GM12878 (cell line): ENCODE results near the gene RASL12. TPM values are rescaled to one million over a fixed set of nuclear protein-coding genes. Genes with fewer than 3 reads are reported as not detected.

ENCODE experiments used
- ATAC-seq: fragments of 200-7000 bp; cut with Tn5 transposase; 3 replicates; pipeline ENCODE4 v1.9.1; 2020; ENCODE audit warnings: mild to moderate bottlenecking, moderate library complexity
- BruUV-seq: library from RNA; stranded (reverse); fragments of 400-500 nt; replicated peaks from 2 replicates; lab custom pipeline; 2021; lab: Mats Ljungman, UMichigan
- CTCF ChIA-PET: fragments of 300-600 bp; sonication (Branson Sonifier 250); formaldehyde crosslinking; extraction: SDS; loops from one replicate; lab custom pipeline; 2021; ENCODE audit warnings: inconsistent platforms; lab: Yijun Ruan, JAX
- POLR2A ChIA-PET: fragments of 350-600 bp; formaldehyde crosslinking; extraction: SDS; loops from one replicate; lab custom pipeline; 2021; ENCODE audit warnings: inconsistent platforms; lab: Charles Lee
- RAD21 ChIA-PET: fragments of 300-600 bp; sonication (Branson Sonifier 250); formaldehyde crosslinking; loops from one replicate; lab custom pipeline; 2023; ENCODE audit warnings: antibody characterized with exemption; ENCODE audit not compliant: unreplicated experiment; lab: Charles Lee
- SMC1A ChIA-PET: fragments of 300-600 bp; sonication (Branson Sonifier 250); formaldehyde crosslinking; loops from one replicate; lab custom pipeline; 2023; ENCODE audit not compliant: unreplicated experiment, uncharacterized antibody; lab: Charles Lee
- DNase-seq: peaks from one replicate; pipeline ENCODE4 v3.0.0-alpha.2; 2011; ENCODE audit warnings: low read depth, low spot score
- FAIRE-seq: peaks from 3 replicates; lab custom pipeline; 2011; peaks lifted over from hg19 to GRCh38; lab: Jason Lieb, UNC
- H2AFZ ChIP-seq: 2 replicates; pipeline ENCODE4 v1.6.0; 2011; ENCODE audit warnings: low read depth, low read length, control low read depth; ENCODE audit not compliant: control insufficient read depth
- H3K27ac ChIP-seq: 2 replicates; pipeline ENCODE4 v1.5.1; 2011; ENCODE audit warnings: control low read depth; ENCODE audit not compliant: control insufficient read depth, insufficient read depth
- H3K27me3 ChIP-seq, 2 experiments: replicated peaks in 1 of 2; 2 replicates each; pipeline versions ENCODE4 v1.6.0 to v1.6.1; 2011; ENCODE audit warnings: low read length in 1 of 2; ENCODE audit not compliant: control insufficient read depth in 2 of 2, insufficient read depth in 2 of 2
- H3K36me3 ChIP-seq, 2 experiments: 2 replicates each; pipeline ENCODE4 v1.5.1; 2011; ENCODE audit warnings: low read length in 1 of 2; ENCODE audit not compliant: control insufficient read depth in 2 of 2, insufficient read depth in 2 of 2
- H3K4me1 ChIP-seq: 2 replicates; pipeline ENCODE4 v1.6.1; 2011; ENCODE audit warnings: mild to moderate bottlenecking, low read length, moderate library complexity, mixed read lengths; ENCODE audit not compliant: control insufficient read depth, insufficient read depth
- H3K4me2 ChIP-seq: 2 replicates; pipeline ENCODE4 v1.6.0; 2011; ENCODE audit warnings: control low read depth; ENCODE audit not compliant: control insufficient read depth, insufficient read depth
- H3K4me3 ChIP-seq: fragments of 200-600 bp; sonication (generic); 2 replicates; pipeline ENCODE4 v1.5.1; 2016
- H3K79me2 ChIP-seq: 2 replicates; pipeline ENCODE4 v1.6.0; 2011; ENCODE audit warnings: low read length; ENCODE audit not compliant: control insufficient read depth, insufficient read depth
- H3K9ac ChIP-seq: 2 replicates; pipeline ENCODE4 v1.8.0; 2011; ENCODE audit warnings: low read length, control low read depth, mixed read lengths; ENCODE audit not compliant: control insufficient read depth, insufficient read depth
- H3K9me3 ChIP-seq: replicated peaks from 3 replicates; pipeline ENCODE4 v1.5.1; 2011; ENCODE audit warnings: mild to moderate bottlenecking, low read length; ENCODE audit not compliant: control insufficient read depth, insufficient read depth
- H4K20me1 ChIP-seq: 2 replicates; pipeline ENCODE4 v1.6.0; 2011; ENCODE audit not compliant: control insufficient read depth, insufficient read depth
- CEBPB ChIP-seq, 2 experiments: fragments of 150-350 bp in 1 of 2; IDR thresholded peaks; 2 replicates each; pipeline ENCODE4 v1.6.1; 2012 to 2014; ENCODE audit warnings: low read depth in 2 of 2, low read length in 2 of 2, borderline replicate concordance in 1 of 2, inconsistent platforms in 1 of 2
- FOXK2 ChIP-seq: fragments of 450-650 bp; IDR thresholded peaks from 2 replicates; pipeline ENCODE4 v1.6.1; 2017; ENCODE audit warnings: mild to moderate bottlenecking, moderate library complexity
- GABPA ChIP-seq: IDR thresholded peaks from 2 replicates; pipeline ENCODE4 v1.6.1; 2014; ENCODE audit warnings: antibody characterized with exemption, low read depth, mild to moderate bottlenecking, inconsistent platforms
- RFX5 ChIP-seq: IDR thresholded peaks from 2 replicates; pipeline ENCODE4 v1.6.1; 2011; ENCODE audit warnings: low read depth, low read length, improper control_type of control experiment
- WGBS: methylation state at CpG from one replicate; pipeline ENCODE4 v1.1.6; 2016; ENCODE audit warnings: low lambda C conversion rate; ENCODE audit not compliant: insufficient replicate concordance, insufficient coverage; ENCODE audit errors: missing lambda C conversion rate; 5-methylcytosine and 5-hydroxymethylcytosine counted together
- in situ Hi-C: fragments of 300-500 bp; cut with MboI; formaldehyde crosslinking; loops from 9 replicates; pipeline ENCODE4 v1.14.3; 2018; ENCODE audit warnings: mixed read lengths
- intact Hi-C: fragments of 100-400 bp; cut with micrococcal nuclease; formaldehyde crosslinking; loops from one replicate; pipeline ENCODE4 v1.14.2; 2022; ENCODE audit not compliant: unreplicated experiment
- polyA plus RNA-seq, 11 experiments: library from polyadenylated mRNA; depleted of rRNA in 4 of 11; unstranded in 6 of 11; stranded (reverse) in 5 of 11; fragments of >200 nt; fragmentation: Nextera tagmentation in 4 of 11; fragmentation: Illumina TruSeq in 1 of 11; extraction: Ambion mirVana in 4 of 11; extraction: Trizol in 1 of 11; gene quantifications; 1 replicate in 1 of 11; 2 replicates in 10 of 11; pipeline versions ENCODE4 v1.2.1 to v1.2.3, GENCODE V29; 2011 to 2016; ENCODE audit warnings: inconsistent platforms in 2 of 11, missing spikeins in 2 of 11, low read depth in 1 of 11
- total RNA-seq, 4 experiments: library from RNA; depleted of rRNA in 3 of 4; stranded (reverse); fragments of >200 nt in 3 of 4; fragmentation: Illumina TruSeq in 1 of 4; extraction: Trizol in 1 of 4; gene quantifications; 2 replicates each; pipeline versions ENCODE4 v1.2.1 to v1.2.3, GENCODE V29; 2013 to 2021
- TF ChIP-seq, protein P1 (sequence below): IDR thresholded peaks from 2 replicates; pipeline ENCODE4 v1.6.1; 2012; ENCODE audit warnings: improper control_type of control experiment, low read depth, low read length; ENCODE audit not compliant: insufficient replicate concordance
- TF ChIP-seq, protein P2 (sequence below): fragments of 450-650 bp; IDR thresholded peaks from 2 replicates; pipeline ENCODE4 v1.6.1; 2017; ENCODE audit warnings: antibody characterized with exemption, mild to moderate bottlenecking, moderate library complexity
- TF ChIP-seq, protein P3 (sequence below): fragments of 450-650 bp; conservative IDR thresholded peaks from 2 replicates; pipeline ENCODE4 v1.6.1; 2017; ENCODE audit warnings: mild to moderate bottlenecking, moderate library complexity
- TF ChIP-seq, protein P4 (sequence below): fragments of 450-650 bp; IDR thresholded peaks from 2 replicates; pipeline ENCODE4 v1.6.1; 2017; ENCODE audit warnings: mild to moderate bottlenecking, moderate library complexity

Gene RASL12
- total and polyA plus RNA-seq, 10 of the 15 experiments (the other 5 are each of a cell fraction or from before 2014, with no cell fraction given) = 0.06 to 0.10 TPM; not detected in 8

DNA sequence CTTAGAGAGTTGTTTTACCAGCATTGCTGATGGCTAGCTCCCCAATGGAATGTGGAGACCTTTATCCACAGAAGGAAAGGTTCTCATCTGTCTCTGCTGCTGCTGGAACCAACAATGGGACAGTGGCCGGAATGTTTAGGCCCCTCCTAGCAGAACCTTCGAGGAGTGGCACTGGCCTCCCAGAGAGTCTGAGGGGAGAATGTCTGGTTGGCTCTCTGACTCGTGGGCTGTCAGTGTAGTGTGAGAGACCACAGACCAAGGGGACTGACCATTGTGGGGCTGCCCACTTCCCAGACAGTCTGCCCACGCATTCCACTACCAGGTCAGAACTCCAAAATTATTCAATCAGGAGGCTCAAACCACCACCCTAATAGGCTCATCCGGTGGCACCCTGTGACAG, 5.1 kb downstream of the RASL12 start:
- Histone ChIP-seq H3K27me3 (peaks cover 0 to 2% of the 10 kb centered on the region in 2 experiments), H3K79me2 (no peaks in the 10 kb centered on the region), H4K20me1 (no peaks in the 10 kb centered on the region), H3K36me3 (no peaks in the 10 kb centered on the region), H3K27ac (no peak overlapping the region), H3K9me3 (no peaks in the 10 kb centered on the region), H3K9ac (no peak overlapping the region), H3K4me3 (no peak overlapping the region), H3K4me2 (no peak overlapping the region), H2AFZ (no peak overlapping the region), H3K4me1 (no peaks in the 10 kb centered on the region)
- ChIA-PET POLR2A (no interaction called here), CTCF (interaction anchor here (1.2 to 3.6 kb wide), 2 partner anchors 15 to 29 kb away, joined by 3 to 12 read pairs; no protein-coding TSS in a partner anchor), SMC1A (interaction anchor here (0.8 to 1.4 kb wide), 4 partner anchors 10 to 124 kb away, joined by 3 to 5 read pairs (median 4); no protein-coding TSS in a partner anchor), RAD21 (interaction anchor here (0.8 kb wide), 1 partner anchor 24 kb away, joined by 3 read pairs; no protein-coding TSS in a partner anchor)
- no peak for ATAC-seq
- 24% methylated on average over 5 of the region's 5 CpGs for WGBS
- BruUV-seq = no TSS peak
- DNase-seq = no peak
- no peak for FAIRE-seq
- in situ Hi-C loops (no loop called here), intact Hi-C loops (no loop called here)
- TF ChIP-seq FOXK2 = no peak
- TF ChIP-seq GABPA = no peak
- no peak for TF ChIP-seq RFX5
- TF ChIP-seq, protein P1, sequence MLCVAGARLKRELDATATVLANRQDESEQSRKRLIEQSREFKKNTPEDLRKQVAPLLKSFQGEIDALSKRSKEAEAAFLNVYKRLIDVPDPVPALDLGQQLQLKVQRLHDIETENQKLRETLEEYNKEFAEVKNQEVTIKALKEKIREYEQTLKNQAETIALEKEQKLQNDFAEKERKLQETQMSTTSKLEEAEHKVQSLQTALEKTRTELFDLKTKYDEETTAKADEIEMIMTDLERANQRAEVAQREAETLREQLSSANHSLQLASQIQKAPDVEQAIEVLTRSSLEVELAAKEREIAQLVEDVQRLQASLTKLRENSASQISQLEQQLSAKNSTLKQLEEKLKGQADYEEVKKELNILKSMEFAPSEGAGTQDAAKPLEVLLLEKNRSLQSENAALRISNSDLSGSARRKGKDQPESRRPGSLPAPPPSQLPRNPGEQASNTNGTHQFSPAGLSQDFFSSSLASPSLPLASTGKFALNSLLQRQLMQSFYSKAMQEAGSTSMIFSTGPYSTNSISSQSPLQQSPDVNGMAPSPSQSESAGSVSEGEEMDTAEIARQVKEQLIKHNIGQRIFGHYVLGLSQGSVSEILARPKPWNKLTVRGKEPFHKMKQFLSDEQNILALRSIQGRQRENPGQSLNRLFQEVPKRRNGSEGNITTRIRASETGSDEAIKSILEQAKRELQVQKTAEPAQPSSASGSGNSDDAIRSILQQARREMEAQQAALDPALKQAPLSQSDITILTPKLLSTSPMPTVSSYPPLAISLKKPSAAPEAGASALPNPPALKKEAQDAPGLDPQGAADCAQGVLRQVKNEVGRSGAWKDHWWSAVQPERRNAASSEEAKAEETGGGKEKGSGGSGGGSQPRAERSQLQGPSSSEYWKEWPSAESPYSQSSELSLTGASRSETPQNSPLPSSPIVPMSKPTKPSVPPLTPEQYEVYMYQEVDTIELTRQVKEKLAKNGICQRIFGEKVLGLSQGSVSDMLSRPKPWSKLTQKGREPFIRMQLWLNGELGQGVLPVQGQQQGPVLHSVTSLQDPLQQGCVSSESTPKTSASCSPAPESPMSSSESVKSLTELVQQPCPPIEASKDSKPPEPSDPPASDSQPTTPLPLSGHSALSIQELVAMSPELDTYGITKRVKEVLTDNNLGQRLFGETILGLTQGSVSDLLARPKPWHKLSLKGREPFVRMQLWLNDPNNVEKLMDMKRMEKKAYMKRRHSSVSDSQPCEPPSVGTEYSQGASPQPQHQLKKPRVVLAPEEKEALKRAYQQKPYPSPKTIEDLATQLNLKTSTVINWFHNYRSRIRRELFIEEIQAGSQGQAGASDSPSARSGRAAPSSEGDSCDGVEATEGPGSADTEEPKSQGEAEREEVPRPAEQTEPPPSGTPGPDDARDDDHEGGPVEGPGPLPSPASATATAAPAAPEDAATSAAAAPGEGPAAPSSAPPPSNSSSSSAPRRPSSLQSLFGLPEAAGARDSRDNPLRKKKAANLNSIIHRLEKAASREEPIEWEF = no peak
- TF ChIP-seq CEBPB (IDR thresholded peaks at IDR 0.05; ENCODE audit: borderline replicate concordance in 1 of 2, low read depth in 2 of 2, low read length in 2 of 2) = no peak
- TF ChIP-seq, protein P2, sequence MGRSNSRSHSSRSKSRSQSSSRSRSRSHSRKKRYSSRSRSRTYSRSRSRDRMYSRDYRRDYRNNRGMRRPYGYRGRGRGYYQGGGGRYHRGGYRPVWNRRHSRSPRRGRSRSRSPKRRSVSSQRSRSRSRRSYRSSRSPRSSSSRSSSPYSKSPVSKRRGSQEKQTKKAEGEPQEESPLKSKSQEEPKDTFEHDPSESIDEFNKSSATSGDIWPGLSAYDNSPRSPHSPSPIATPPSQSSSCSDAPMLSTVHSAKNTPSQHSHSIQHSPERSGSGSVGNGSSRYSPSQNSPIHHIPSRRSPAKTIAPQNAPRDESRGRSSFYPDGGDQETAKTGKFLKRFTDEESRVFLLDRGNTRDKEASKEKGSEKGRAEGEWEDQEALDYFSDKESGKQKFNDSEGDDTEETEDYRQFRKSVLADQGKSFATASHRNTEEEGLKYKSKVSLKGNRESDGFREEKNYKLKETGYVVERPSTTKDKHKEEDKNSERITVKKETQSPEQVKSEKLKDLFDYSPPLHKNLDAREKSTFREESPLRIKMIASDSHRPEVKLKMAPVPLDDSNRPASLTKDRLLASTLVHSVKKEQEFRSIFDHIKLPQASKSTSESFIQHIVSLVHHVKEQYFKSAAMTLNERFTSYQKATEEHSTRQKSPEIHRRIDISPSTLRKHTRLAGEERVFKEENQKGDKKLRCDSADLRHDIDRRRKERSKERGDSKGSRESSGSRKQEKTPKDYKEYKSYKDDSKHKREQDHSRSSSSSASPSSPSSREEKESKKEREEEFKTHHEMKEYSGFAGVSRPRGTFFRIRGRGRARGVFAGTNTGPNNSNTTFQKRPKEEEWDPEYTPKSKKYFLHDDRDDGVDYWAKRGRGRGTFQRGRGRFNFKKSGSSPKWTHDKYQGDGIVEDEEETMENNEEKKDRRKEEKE = no peak
- TF ChIP-seq, protein P3, sequence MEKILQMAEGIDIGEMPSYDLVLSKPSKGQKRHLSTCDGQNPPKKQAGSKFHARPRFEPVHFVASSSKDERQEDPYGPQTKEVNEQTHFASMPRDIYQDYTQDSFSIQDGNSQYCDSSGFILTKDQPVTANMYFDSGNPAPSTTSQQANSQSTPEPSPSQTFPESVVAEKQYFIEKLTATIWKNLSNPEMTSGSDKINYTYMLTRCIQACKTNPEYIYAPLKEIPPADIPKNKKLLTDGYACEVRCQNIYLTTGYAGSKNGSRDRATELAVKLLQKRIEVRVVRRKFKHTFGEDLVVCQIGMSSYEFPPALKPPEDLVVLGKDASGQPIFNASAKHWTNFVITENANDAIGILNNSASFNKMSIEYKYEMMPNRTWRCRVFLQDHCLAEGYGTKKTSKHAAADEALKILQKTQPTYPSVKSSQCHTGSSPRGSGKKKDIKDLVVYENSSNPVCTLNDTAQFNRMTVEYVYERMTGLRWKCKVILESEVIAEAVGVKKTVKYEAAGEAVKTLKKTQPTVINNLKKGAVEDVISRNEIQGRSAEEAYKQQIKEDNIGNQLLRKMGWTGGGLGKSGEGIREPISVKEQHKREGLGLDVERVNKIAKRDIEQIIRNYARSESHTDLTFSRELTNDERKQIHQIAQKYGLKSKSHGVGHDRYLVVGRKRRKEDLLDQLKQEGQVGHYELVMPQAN = no peak
- TF ChIP-seq, protein P4, sequence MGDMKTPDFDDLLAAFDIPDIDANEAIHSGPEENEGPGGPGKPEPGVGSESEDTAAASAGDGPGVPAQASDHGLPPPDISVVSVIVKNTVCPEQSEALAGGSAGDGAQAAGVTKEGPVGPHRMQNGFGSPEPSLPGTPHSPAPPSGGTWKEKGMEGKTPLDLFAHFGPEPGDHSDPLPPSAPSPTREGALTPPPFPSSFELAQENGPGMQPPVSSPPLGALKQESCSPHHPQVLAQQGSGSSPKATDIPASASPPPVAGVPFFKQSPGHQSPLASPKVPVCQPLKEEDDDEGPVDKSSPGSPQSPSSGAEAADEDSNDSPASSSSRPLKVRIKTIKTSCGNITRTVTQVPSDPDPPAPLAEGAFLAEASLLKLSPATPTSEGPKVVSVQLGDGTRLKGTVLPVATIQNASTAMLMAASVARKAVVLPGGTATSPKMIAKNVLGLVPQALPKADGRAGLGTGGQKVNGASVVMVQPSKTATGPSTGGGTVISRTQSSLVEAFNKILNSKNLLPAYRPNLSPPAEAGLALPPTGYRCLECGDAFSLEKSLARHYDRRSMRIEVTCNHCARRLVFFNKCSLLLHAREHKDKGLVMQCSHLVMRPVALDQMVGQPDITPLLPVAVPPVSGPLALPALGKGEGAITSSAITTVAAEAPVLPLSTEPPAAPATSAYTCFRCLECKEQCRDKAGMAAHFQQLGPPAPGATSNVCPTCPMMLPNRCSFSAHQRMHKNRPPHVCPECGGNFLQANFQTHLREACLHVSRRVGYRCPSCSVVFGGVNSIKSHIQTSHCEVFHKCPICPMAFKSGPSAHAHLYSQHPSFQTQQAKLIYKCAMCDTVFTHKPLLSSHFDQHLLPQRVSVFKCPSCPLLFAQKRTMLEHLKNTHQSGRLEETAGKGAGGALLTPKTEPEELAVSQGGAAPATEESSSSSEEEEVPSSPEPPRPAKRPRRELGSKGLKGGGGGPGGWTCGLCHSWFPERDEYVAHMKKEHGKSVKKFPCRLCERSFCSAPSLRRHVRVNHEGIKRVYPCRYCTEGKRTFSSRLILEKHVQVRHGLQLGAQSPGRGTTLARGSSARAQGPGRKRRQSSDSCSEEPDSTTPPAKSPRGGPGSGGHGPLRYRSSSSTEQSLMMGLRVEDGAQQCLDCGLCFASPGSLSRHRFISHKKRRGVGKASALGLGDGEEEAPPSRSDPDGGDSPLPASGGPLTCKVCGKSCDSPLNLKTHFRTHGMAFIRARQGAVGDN = no peak
